ENCODE measurements around the gene HFM1. TPM values are rescaled to one million over a fixed set of nuclear protein-coding genes. Genes with fewer than 3 reads are reported as not detected.
"Not testable (repeated sequence)": the region's sequence is repeated elsewhere in the genome, so short reads cannot be mapped to it uniquely, and the experiment has no call there.

HFM1 gene
- polyA plus RNA-seq, 4 donors, result 5.1 to 9.5 (median 8.2) TPM

DNA sequence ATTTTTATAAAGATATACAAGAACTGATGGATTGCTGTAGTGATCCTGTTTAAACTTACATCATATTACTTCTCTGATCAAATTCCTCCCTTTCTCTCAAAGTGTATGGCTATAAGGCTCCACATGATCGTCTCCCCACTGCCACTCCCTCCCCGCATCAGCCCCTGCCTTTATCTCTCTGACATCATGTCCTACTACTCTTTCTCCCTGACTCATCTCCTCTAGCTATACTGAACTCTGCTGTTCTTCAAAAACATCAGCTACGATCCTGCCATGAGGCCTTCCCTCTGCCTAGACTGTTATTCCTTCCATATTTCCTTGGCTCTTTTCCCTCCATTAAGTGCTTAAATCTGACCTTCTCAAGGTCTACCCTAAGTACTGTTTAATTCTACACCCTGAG, 22.8 kb downstream of the HFM1 start:
- DNase-seq (ENCODE audit: low read depth in 4 of 4, low spot score in 3 of 4), result no peak

DNA sequence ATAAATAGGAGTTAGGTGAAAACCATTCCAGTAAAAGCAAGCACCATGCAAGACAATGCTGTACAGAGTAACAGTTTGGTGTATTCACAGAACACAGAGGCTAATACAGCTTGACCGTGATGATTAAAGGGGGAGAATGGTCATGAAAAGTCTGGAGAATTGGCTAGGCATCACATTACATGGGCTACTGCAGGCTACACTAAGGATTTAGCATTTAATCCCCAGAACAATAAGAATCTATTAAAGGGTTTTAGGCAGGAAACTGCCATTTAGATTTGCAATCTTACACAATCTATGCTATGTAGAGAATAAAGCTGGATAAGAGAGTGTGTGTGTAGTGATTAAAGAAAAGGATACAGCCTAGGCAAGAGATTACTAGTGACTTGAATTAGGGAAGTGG, 30.6 kb downstream of the HFM1 start:
- DNase-seq (ENCODE audit: low read depth in 4 of 4, low spot score in 3 of 4), result no peak

DNA sequence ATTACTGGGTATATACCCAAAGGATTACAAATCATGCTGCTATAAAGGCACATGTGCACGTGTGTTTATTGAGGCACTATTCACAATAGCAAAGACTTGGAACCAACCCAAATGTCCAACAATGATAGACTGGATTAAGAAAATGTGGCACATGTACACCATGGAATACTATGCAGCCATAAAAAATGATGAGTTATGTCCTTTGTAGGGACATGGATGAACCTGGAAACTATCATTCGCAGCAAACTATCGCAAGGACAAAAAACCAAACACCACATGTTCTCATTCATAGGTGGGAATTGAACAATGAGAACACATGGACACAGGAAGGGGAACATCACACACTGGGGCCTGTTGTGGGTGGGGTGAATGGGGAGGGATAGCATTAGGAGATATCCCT, 32.4 kb downstream of the HFM1 start:
- DNase-seq (ENCODE audit: low read depth in 4 of 4, low spot score in 3 of 4), result not testable (repeated sequence)

DNA sequence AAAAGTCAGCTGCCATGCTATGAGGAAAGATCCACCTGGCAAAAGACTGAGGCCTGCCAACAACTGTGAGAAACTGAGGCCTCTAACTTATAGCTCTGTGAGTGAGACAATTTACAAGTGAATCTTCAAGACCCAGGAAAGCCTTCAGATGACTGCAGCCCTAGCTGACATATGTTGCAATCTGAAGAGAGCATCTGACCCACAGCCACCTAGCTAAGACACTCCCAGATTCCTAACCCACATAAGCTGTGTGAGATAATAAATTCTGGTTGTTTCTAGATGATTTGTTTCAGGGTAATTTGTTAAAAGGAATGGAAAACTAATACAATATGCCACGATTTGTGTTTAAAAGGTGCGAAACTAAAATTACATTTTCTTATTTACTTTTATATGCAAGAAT, 55.1 kb downstream of the HFM1 start:
- DNase-seq (ENCODE audit: low read depth in 4 of 4, low spot score in 3 of 4), result no peak

DNA sequence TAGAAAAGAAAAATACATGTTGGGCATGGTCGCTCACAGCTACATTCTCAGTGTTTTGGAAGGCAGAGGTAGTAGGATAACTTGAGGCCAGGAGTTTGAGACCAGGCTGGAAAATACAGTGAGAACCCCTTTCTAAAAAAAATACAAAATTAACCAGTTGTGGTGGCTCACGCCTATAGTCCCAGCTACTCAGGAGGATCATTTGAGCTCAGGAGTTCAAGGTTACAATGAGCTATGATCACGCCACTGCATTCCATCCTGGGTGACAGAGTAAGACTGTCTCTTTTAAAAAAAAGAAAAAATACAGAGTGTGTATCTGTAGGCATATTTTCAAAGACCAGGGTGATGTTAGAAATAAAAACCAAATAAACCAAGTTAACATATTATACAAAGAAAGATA, 57.8 kb downstream of the HFM1 start:
- DNase-seq (ENCODE audit: low read depth in 4 of 4, low spot score in 3 of 4), result no peak

DNA sequence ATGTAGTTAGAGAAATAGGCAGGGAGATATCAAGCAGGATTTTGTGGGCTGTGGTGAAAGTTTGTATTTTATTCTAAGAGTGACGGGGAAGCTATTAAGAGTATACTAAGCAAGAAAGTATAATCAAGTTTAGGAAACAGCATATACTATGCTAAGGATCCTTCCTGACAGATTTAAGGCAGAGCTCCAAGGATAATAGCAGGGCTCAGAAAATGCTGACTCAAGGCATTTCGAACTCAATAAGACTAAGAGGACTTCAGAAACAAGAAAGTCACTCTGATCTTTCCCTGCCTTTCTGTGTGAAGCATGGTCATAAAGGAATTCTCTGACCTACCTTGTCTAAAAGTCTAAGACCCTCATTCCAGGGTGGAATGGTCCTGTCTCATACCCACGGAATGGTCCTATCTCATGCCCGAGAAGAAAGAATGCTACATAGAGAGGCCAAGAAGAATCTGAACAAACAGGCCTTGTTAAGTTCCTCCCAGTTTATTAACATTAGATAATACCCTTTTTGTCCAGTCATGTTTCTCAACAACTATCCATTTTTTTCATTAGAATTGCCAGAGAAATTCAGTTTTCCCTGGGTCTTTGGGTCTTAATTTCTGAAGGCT, 59.1 kb downstream of the HFM1 start:
- peak in 3 of 4 donors; percentile 31 to 34 (median 32) for DNase-seq (ENCODE audit: low read depth in 4 of 4, low spot score in 3 of 4)

DNA sequence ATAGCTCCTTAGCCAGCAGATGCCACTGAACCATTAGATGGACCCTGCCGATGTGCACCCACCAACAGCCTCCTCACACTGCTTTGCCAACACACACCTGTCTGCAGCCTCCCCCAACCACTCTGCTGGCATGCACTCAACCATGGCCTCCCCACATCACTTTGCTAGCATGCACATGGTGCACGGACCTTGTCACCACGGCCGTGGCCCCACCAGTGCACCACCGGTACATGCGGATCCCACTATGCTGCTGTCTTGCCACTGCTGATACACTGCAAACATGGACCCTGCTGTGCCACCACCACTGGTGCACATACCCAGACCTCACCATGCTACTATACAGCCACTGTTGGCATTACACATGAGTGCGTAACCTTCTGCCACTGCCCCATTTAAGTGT, 66.1 kb downstream of the HFM1 start:
- no peak for DNase-seq (ENCODE audit: low read depth in 4 of 4, low spot score in 3 of 4)

DNA sequence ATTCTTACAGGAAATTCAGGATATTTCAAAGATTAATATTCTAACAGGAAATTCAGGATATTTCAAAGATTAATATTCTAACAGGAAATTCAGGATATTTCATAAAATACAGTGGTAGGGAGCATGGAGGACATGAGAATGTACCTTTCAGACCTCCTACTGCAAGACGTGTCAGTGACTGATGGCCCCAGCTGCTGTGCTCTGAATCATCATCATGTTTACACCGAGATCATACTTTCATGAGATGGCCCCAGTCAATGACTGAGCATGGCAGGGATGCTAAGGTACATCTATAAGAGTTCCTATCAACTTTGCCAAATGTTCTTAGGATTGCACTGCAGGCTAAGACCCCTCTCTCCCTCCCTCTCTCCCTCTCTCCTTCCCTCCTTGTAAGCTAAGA, 69.0 kb downstream of the HFM1 start:
- no peak for DNase-seq (ENCODE audit: low read depth in 4 of 4, low spot score in 3 of 4)

DNA sequence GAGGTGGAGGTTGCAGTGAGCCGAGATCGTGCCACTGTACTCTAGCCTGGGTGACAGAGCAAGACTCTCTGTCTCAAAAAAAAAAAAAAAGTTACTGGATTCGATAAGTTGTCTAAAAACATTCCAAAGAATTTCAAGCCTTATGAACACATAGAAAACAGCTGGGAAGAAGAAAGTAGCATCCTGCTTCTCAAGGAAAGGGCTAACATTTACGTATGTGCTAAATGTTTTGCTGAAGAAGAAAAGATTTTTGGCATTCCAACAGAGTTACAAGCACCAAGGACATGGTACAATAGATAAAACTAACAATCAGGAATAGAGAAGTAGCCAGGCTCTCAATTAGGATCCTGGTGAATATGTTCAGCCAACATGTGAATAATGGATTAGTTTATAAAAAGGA, 69.8 kb downstream of the HFM1 start:
- DNase-seq (ENCODE audit: low read depth in 4 of 4, low spot score in 3 of 4), result no peak

DNA sequence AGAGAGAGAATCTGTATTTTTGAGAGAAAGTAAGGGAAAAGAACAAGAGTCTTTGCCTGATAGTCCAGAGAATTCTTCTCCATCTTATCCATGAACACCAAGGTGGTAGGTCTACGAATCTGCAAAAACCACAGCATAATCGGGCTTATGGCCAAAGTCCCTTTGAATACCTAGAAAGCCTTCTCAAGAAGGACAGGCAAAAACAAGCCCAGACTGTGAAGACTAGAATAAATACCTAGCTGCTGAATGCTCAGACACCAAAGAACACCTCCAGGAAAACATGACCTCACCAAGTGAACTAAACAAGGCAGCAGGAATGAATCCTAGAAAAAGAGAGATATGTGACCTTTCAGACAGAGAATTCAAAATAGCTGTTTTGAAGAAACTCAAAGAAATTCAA, 79.2 kb downstream of the HFM1 start:
- no peak for DNase-seq (ENCODE audit: low read depth in 4 of 4, low spot score in 3 of 4)

DNA sequence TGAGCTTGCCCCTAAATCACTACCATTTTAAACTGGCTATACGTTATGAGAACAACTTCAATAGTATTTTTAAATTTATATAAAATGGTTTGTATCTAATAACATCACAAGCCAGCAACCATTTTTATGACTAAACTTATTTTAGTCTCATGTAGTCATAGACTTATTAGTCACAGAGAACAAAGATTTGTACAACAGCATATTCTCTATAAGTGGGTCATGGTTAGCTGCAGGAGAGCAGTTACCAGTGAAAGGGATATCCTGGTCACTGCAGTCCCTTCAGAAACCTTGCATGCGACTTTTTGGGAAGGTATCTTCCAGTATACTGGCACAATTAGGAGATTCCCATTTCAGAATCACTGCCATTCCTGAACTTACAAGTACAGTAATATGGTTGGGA, 90.0 kb downstream of the HFM1 start:
- DNase-seq (ENCODE audit: low read depth in 4 of 4, low spot score in 3 of 4), result no peak

DNA sequence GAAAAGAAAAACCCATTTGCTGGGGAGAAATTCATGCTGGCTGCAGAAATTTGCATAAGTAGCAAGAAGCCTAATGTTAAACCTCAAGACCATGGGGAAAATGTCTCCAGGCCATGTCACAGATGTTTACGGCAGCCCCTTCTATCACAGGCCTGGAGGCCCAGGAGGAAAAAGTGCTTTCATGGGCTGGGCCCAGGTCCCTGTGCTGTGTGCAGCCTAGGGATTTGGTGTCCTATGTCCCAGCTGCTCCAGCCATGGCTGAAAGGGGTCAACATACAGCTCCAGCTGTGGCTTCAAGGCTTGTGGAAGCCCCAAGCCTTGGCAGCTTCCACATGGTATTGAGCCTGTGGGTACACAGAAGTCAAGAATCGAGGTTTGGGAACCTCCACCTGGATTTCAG, 93.0 kb downstream of the HFM1 start:
- DNase-seq (ENCODE audit: low read depth in 4 of 4, low spot score in 3 of 4), result no peak

DNA sequence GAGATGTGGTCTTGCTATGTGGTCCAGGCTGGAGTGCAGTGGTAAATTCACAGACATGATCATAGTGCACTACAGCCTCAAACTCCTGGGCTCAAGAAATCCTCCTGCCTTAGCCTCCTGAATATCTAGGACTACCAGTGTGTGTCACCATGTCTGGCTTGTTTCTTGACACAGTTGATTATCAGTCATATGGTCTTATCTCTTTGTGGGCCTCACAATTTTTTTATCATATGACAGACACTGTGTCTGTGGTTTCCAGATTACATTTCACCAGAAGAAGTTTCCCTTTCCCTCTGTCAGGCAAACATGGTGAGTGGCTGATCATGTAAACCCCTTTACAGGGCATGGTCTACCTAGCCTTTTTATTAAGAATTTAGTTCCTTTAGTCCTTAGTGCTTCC, 96.1 kb downstream of the HFM1 start:
- no peak for DNase-seq (ENCODE audit: low read depth in 4 of 4, low spot score in 3 of 4)

DNA sequence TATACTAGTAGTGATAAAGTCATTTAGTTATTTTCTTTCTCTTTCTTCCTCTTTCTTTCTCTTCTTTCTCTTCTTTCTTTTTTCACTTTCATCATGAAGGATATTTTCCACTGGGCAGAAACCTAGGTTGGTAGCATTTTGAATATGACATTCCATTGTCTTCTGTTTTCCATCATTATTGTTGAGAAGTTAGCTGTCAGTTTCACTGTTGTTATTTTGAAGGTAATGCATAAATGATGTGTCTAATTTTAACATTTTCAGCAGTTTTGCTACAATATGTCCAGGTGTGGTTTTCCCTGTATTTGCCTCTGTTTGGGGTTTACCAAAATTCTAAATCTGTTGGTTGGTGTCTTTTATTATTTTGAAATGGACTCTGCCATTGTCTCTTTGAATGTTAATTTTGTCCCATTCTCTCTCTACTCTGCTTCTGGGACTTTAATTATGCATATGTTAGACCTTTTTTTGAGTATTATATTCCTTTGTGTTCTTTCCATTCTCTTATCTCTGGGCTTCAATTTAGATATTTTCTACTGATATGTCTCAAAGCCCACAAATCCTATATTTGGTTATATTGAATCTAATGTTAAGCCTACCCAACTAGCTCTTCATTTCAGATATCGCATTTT, 96.7 kb downstream of the HFM1 start:
- no peak for DNase-seq (ENCODE audit: low read depth in 4 of 4, low spot score in 3 of 4)

DNA sequence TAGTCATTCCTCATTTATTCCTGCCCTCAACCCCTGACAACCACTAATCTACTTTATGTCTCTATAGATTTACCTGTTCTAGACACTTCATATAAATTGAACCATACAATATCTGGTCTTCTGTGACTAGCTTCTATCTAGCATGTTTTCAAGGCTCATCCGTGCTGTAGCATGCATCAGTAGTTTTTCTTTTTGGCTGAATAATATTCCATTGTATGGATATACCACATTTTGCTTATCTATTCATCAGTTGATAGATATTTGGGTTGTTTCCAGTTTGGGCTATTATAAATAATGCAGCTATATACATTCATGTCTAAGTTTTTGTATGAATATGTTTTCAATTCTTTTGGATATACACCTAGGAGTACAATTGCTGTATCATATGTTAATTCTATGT, 101.5 kb downstream of the HFM1 start:
- DNase-seq (ENCODE audit: low read depth in 4 of 4, low spot score in 3 of 4), result no peak

DNA sequence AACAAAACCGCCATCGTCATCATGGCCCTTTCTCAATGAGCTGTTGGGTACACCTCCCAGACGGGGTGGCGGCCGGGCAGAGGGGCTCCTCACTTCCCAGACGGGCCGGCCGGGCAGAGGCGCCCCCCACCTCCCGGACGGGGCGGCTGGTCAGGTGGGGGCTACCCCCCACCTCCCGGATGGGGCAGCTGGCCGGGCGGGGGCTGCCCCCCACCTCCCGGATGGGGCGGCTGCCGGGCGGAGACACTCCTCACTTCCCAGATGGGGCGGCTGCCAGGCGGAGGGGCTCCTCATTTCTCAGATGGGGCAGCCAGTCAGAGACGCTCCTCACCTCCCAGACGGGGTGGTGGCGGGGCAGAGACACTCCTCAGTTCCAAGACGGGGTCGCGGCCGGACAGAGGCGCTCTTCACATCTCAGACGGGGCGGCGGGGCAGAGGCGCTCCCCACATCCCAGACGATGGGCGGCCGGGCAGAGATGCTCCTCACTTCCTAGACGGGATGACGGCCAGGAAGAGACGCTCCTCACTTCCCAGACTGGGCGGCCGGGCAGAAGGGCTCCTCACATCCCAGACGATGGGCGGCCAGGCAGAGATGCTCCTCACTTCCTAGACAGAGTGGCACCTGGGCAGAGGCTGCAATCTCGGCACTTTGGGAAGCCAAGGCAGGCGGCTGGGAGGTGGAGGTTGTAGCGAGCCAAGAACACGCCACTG, 115.6 kb downstream of the HFM1 start:
- DNase-seq (ENCODE audit: low read depth in 4 of 4, low spot score in 3 of 4), result not testable (repeated sequence)

DNA sequence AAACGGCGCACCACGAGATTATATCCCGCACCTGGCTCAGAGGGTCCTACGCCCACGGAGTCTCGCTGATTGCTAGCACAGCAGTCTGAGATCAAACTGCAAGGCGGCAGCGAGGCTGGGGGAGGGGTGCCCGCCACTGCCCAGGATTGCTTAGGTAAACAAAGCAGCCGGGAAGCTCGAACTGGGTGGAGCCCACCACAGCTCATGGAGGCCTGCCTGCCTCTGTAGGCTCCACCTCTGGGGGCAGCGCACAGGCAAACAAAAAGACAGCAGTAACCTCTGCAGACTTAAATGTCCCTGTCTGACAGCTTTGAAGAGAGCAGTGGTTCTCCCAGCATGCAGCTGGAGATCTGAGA, 117.7 kb downstream of the HFM1 start:
- DNase-seq (ENCODE audit: low read depth in 4 of 4, low spot score in 3 of 4), result not testable (repeated sequence)

DNA sequence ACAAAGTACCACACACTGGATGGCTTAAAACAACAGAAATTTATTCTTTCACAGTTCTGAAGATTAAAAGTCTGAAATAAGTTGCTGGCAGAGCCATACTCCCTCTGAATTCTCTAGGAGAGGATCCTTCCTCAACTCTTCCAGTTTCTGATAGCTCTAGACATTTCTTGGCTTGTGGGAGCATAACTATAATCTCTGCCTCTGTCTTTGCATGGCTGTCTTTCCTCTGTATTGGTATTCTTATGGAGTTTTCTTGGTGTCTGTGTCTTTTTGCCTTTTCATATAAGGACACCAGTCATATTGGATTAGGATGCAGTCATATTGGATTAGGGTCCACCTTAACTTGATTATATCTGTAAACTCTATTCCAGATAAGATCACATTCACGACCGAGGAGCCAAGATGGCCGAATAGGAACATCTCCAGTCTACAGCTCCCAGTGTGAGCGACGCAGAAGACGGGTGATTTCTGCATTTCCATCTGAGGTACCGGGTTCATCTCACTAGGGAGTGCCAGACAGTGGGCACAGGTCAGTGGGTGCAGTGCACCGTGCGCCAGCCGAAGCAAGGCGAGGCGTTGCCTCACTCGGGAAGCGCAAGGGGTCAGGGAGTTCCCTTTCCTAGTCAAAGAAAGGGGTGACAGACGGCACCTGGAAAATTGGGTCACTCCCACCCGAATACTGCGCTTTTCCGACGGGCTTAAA, 118.2 kb downstream of the HFM1 start:
- DNase-seq (ENCODE audit: low read depth in 4 of 4, low spot score in 3 of 4), result not testable (repeated sequence)

DNA sequence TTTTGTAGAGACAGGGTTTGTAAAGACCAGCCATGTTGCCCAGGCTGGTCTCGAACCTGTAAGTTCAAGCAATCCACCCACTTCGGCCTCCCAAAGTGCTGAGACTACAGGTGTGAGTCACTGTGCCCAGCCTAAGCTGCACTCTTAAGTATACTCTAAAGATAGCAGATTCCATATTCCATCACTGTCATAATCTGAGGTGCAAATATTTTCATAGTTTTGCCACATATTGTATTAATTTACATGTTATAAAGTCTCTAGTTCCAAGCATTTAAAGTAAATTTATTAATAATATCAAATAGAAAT, 121.3 kb downstream of the HFM1 start:
- no peak for DNase-seq (ENCODE audit: low read depth in 4 of 4, low spot score in 3 of 4)

DNA sequence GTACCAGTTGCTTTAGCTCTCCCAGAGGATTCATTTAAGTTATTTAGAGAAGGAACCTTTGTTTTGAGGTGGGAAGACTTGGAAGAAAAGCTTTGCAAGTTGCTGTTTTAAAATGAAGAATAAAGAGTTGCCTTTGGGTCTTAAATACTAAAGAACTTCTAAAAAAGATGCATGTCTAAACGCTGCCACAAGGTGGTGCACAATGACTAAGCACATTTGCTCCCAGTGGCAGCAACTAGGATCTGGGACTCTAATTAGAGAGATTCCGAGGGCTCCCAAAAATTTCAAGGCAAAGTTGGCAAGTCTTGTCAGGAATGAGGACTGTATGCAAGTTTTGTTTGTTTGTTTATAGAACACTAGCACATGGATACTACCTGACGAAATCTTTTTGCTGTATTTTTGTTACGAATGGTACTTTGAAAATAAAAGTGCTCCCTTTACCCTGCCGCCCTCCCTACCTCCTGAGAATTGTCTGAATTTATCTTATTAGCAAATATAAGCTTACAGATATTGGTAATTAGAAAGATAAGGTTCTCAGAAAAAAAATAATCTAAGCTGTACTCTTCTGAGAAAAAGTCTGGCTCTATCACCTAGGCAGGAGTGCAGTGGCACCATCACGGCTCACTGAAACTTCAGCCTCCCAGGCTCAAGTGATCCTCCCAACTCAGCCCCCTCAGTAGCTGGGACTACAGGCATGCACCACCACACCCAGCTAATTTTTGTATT, 121.8 kb downstream of the HFM1 start:
- peak; percentile 19 to 50 (median 45) for DNase-seq (ENCODE audit: low read depth in 4 of 4, low spot score in 3 of 4)

DNA sequence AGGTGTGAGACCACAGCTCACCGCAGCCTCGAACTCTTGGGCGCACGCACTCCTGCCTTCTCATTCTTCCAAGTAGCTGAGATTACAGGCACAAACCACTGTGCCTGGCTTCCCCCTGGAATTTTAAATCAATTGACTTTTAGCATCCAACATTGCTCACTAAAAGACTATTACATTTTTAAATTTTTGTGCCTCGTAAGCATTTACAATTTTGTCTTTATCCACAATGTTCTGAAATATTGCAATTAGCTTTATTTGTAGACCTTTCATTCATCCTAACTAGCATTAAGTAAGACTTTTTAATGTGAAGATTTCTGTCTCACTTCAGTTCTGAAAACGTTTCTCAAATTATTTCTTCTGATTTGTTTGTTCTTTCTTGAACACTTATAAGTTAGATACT, 122.9 kb downstream of the HFM1 start:
- no peak for DNase-seq (ENCODE audit: low read depth in 4 of 4, low spot score in 3 of 4)

Measured in left renal pelvis (tissue), 4 donors.